ENCODE results near the gene TNIK. TPM values are rescaled to one million over a fixed set of nuclear protein-coding genes. Genes with fewer than 3 reads are reported as not detected.

TNIK gene
- total and polyA plus RNA-seq, 2 of the 13 experiments (the other 11 are each of a cell fraction or from before 2014, with no cell fraction given), result 0.15 to 0.22 TPM

DNA sequence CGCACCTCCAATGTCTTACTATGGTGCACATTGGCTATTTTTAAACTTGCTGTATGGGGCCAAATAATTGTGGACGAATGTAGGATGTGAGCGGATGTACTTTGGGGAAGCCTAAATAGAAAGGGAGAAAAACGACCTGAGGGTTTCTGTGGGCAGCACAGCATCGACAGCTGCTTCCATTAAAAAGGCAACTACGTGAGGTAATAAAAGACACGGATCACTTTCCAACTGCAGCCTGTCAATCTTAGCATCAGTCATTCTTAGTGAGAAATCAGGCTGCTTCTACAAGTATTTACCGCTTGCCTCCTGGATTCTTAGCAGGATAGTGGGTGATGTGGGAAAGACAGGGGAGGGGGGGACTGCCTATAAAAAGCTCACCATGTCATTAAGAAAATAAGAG lies 247.0 kb downstream of the TNIK start (continued):
- TF ChIP-seq, protein P1, sequence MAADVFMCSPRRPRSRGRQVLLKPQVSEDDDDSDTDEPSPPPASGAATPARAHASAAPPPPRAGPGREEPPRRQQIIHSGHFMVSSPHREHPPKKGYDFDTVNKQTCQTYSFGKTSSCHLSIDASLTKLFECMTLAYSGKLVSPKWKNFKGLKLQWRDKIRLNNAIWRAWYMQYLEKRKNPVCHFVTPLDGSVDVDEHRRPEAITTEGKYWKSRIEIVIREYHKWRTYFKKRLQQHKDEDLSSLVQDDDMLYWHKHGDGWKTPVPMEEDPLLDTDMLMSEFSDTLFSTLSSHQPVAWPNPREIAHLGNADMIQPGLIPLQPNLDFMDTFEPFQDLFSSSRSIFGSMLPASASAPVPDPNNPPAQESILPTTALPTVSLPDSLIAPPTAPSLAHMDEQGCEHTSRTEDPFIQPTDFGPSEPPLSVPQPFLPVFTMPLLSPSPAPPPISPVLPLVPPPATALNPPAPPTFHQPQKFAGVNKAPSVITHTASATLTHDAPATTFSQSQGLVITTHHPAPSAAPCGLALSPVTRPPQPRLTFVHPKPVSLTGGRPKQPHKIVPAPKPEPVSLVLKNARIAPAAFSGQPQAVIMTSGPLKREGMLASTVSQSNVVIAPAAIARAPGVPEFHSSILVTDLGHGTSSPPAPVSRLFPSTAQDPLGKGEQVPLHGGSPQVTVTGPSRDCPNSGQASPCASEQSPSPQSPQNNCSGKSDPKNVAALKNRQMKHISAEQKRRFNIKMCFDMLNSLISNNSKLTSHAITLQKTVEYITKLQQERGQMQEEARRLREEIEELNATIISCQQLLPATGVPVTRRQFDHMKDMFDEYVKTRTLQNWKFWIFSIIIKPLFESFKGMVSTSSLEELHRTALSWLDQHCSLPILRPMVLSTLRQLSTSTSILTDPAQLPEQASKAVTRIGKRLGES (CRISPR knock-in tag; IDR thresholded peaks at IDR 0.05; ENCODE audit: borderline replicate concordance), result no peak
- TF ChIP-seq, protein P2, sequence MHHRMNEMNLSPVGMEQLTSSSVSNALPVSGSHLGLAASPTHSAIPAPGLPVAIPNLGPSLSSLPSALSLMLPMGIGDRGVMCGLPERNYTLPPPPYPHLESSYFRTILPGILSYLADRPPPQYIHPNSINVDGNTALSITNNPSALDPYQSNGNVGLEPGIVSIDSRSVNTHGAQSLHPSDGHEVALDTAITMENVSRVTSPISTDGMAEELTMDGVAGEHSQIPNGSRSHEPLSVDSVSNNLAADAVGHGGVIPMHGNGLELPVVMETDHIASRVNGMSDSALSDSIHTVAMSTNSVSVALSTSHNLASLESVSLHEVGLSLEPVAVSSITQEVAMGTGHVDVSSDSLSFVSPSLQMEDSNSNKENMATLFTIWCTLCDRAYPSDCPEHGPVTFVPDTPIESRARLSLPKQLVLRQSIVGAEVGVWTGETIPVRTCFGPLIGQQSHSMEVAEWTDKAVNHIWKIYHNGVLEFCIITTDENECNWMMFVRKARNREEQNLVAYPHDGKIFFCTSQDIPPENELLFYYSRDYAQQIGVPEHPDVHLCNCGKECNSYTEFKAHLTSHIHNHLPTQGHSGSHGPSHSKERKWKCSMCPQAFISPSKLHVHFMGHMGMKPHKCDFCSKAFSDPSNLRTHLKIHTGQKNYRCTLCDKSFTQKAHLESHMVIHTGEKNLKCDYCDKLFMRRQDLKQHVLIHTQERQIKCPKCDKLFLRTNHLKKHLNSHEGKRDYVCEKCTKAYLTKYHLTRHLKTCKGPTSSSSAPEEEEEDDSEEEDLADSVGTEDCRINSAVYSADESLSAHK (CRISPR knock-in tag; IDR thresholded peaks at IDR 0.05; ENCODE audit: borderline replicate concordance), result no peak

DNA sequence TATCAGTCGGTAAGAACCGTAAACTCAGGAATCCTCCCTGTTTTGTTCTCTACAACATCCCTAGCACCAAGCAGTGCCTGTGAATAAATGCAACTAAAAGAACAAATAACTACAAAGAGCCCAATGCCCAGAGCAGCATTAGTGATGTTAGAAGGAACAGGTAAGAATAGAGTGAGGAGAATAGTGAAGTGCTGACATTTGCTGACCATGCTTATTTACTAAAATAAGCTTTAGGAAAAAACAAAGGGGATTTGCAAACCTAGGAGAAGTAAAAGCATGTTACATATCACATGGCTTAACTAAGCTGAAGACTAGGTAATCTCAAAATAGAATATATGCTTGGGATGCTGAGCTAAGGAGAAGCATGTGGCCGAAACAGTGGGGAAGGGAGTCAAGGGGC lies 247.6 kb downstream of the TNIK start:
- POLR2A ChIA-PET, result no interaction called here
- no peak overlapping the region for H2AFZ ChIP-seq (ENCODE audit: low read length)
- no peak for DNase-seq (ENCODE audit: low spot score)
- H3K9me3 ChIP-seq (ENCODE audit: low read length), result no peaks in the 10 kb centered on the region
- ATAC-seq, result no peak
- no TSS peak for BruUV-seq (replicated peaks)
- H3K4me3 ChIP-seq (replicated peaks in 1 of 3; ENCODE audit: insufficient read depth in 1 of 3, low read depth in 2 of 3, low read length in 3 of 3), result no peak overlapping the region
- no peak overlapping the region for H3K27ac ChIP-seq (ENCODE audit: extremely low read length, insufficient read depth, low read length)
- CTCF ChIA-PET (ENCODE audit: low intra/inter-chr PET ratio, low total read pairs), result no interaction called here
- H3K4me1 ChIP-seq (ENCODE audit: insufficient read depth, low read length), result no peaks in the 10 kb centered on the region
- no peaks in the 10 kb centered on the region for H3K79me2 ChIP-seq (ENCODE audit: insufficient read depth, low read length)
- no peaks in the 10 kb centered on the region for H4K20me1 ChIP-seq (ENCODE audit: insufficient read depth, low read length)
- TF ChIP-seq NONO (IDR thresholded peaks at IDR 0.05), result no peak
- TF ChIP-seq NONO (CRISPR knock-in tag; conservative IDR thresholded peaks at IDR 0.05), result no peak
- TF ChIP-seq, protein P3, sequence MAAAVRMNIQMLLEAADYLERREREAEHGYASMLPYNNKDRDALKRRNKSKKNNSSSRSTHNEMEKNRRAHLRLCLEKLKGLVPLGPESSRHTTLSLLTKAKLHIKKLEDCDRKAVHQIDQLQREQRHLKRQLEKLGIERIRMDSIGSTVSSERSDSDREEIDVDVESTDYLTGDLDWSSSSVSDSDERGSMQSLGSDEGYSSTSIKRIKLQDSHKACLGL (CRISPR knock-in tag; IDR thresholded peaks at IDR 0.05), result no peak
- TF ChIP-seq CEBPG (CRISPR knock-in tag; IDR thresholded peaks at IDR 0.05), result no peak
- no peak for TF ChIP-seq PHF5A (CRISPR knock-in tag; IDR thresholded peaks at IDR 0.05; ENCODE audit: low read depth, unreplicated experiment)
- TF ChIP-seq MAFK (conservative IDR thresholded peaks at IDR 0.05 in 1 of 2, IDR thresholded peaks at IDR 0.05 in 1 of 2; ENCODE audit: low read length in 2 of 2), result peak; percentile 79 to 87
- TF ChIP-seq, protein P4, sequence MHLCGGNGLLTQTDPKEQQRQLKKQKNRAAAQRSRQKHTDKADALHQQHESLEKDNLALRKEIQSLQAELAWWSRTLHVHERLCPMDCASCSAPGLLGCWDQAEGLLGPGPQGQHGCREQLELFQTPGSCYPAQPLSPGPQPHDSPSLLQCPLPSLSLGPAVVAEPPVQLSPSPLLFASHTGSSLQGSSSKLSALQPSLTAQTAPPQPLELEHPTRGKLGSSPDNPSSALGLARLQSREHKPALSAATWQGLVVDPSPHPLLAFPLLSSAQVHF (CRISPR knock-in tag; IDR thresholded peaks at IDR 0.05), result no peak
- peak; percentile 80 for TF ChIP-seq MAFF (IDR thresholded peaks at IDR 0.05; ENCODE audit: low read depth, low read length)
- TF ChIP-seq EP300 (IDR thresholded peaks at IDR 0.05; ENCODE audit: low read depth in 2 of 2, low read length in 2 of 2), result no peak
- TF ChIP-seq EP300 (CRISPR knock-in tag; IDR thresholded peaks at IDR 0.05; ENCODE audit: borderline replicate concordance), result no peak
- H3K4me2 ChIP-seq (ENCODE audit: low read depth, low read length), result no peak overlapping the region
- H3K27me3 ChIP-seq (ENCODE audit: control insufficient read depth in 1 of 2, insufficient read depth in 2 of 2, low read length in 2 of 2), result no peaks in the 10 kb centered on the region
- WGBS (ENCODE audit: low lambda C conversion rate), result 84% methylated on average over 3 of the region's 3 CpGs
- intact Hi-C loops (cut with micrococcal nuclease; ENCODE audit: unreplicated experiment) (no loop called here), in situ Hi-C loops (cut with HindIII; ENCODE audit: extremely low pct_ligation_motif_present, low pct_unique_long_range_greater_than_20kb) (no loop called here)
- no peak overlapping the region for H3K9ac ChIP-seq (ENCODE audit: insufficient read depth, low read depth, low read length)
- H3K36me3 ChIP-seq (replicated peaks in 1 of 2; ENCODE audit: control insufficient read depth in 1 of 2, insufficient read depth in 2 of 2, low read length in 2 of 2), result no peaks in the 10 kb centered on the region
- FAIRE-seq, result no peak

Data from HepG2 (cell line).